Heart right ventricle (tissue), 16 donors: ENCODE data around the gene USP31. TPM values are rescaled to one million over a fixed set of nuclear protein-coding genes. Genes with fewer than 3 reads are reported as not detected.

Experiments used
- ATAC-seq, 8 donors: fragments of 200-7000 bp; cut with Tn5 transposase; one replicate each; pipeline ENCODE4 v1.9.1; 2020; ENCODE audit warnings: mild to moderate bottlenecking in 8 of 8, moderate library complexity in 8 of 8, moderate number of reproducible peaks in 1 of 8
- DNase-seq, 2 donors: peaks; one replicate each; pipeline ENCODE4 v3.0.0-alpha.2; 2020
- H3K27ac ChIP-seq, 10 donors: fragments of 200-600 bp; sonication (generic) in 2 of 10; one replicate each; pipeline versions ENCODE4 v1.5.0 to v1.8.0; 2020 to 2022; ENCODE audit warnings: mild to moderate bottlenecking in 3 of 10
- H3K27me3 ChIP-seq, 7 donors: fragments of 200-600 bp; one replicate each; pipeline ENCODE4 v1.8.0; 2021 to 2022; ENCODE audit warnings: mild to moderate bottlenecking in 2 of 7
- H3K36me3 ChIP-seq, 9 donors: fragments of 200-600 bp; sonication (generic) in 1 of 9; one replicate each; pipeline versions ENCODE4 v1.5.0 to v1.8.0; 2020 to 2022; ENCODE audit warnings: mild to moderate bottlenecking in 2 of 9
- H3K4me1 ChIP-seq, 9 donors: fragments of 200-600 bp; sonication (generic) in 1 of 9; one replicate each; pipeline versions ENCODE4 v1.5.0 to v1.8.0; 2020 to 2022; ENCODE audit warnings: mild to moderate bottlenecking in 4 of 9
- H3K4me3 ChIP-seq, 10 donors: fragments of 200-600 bp; sonication (generic) in 2 of 10; one replicate each; pipeline versions ENCODE4 v1.5.0 to v1.8.0; 2020 to 2022; ENCODE audit warnings: mild to moderate bottlenecking in 7 of 10, moderate library complexity in 2 of 10
- H3K9me3 ChIP-seq, 11 donors: fragments of 200-600 bp in 10 of 11; sonication (generic) in 2 of 11; one replicate each; pipeline versions ENCODE4 v1.5.0 to v1.8.0; 2013 to 2022; ENCODE audit warnings: mild to moderate bottlenecking in 2 of 11, control low read depth in 1 of 11, moderate library complexity in 1 of 11
- WGBS, 2 donors: extraction: QIAGEN DNeasy Blood & Tissue Kit; methylation state at CpG; one replicate each; pipeline ENCODE4 v1.1.7; 2013; ENCODE audit warnings: inconsistent platforms in 1 of 2; 5-methylcytosine and 5-hydroxymethylcytosine counted together
- intact Hi-C, 10 donors: fragments of 100-400 bp; cut with DNase I; formaldehyde crosslinking; loops; one replicate each; pipeline versions ENCODE4 v1.11.1 to v1.14.2; 2022
- polyA plus RNA-seq, 2 donors: library from polyadenylated mRNA; stranded (reverse); fragments of 200-250 nt; gene quantifications; one replicate each; pipeline ENCODE4 v1.2.3, GENCODE V29; 2013
- total RNA-seq, 10 donors: library from RNA; stranded (reverse); fragmentation: NEBNext Ultra II Directional in 3 of 10; extraction: Animal tissue kit (Norgen Biotek cat#: 25700) in 3 of 10; gene quantifications; one replicate each; pipeline versions ENCODE4 v1.2.1 to v1.2.4, GENCODE V29; 2021 to 2023
- TF ChIP-seq, protein P1 (sequence below), 9 donors: fragments of 200-600 bp; sonication (generic) in 2 of 9; IDR thresholded peaks; one replicate each; pipeline versions ENCODE4 v1.5.0 to v1.8.0; 2021 to 2022; ENCODE audit warnings: antibody characterized with exemption in 9 of 9, mild to moderate bottlenecking in 5 of 9, moderate library complexity in 1 of 9
- donor health status: Arrhythmogenic right ventricular cardiomyopathy.
- donor health status: ischemic (EF 13 %, LVEDD 7.1; RV severe dilation, severe dysfunction).
- donor health status: healthy with polysubstance abuse.
- donor health status: DM: no; HTN: yes; CAD: no.
- donor health status: DM: no; HTN: no; CAD: no.
- donor health status: ischemic (EF 25% LVEDD 6.9; RV normal size, moderate dysfunction).
- donor health status: ischemic (EF 25% LVEDD 5.7; RV mildly dilated, moderate dysfunction).
- donor health status: healthy.
- donor health status: DM: yes; HTN: yes; CAD: no.
- donor health status: Ischemic cardiomyopathy.
- donor health status: ischemic (EF 35%, LVEDD 5.7; RV mildly dilated, moderate dysfunction).
- donor health status: nonischemic (EF 11% LVEDD 7.7; RV severe dilation, severe dysfunction).
- donor health status: DM: yes; HTN: yes; CAD: no.
- donor health status: PGD.
- donor health status: ischemic (EF 29% LVEDD 5.4; RV normal size, mild dysfunction).
- donor health status: nonischemic (EF 23%, LVEDD 6.1; RV moderate dilation, normal function).

The USP31 gene
- total and polyA plus RNA-seq, 12 donors: 8.9 to 32.1 (median 22.4) TPM

DNA sequence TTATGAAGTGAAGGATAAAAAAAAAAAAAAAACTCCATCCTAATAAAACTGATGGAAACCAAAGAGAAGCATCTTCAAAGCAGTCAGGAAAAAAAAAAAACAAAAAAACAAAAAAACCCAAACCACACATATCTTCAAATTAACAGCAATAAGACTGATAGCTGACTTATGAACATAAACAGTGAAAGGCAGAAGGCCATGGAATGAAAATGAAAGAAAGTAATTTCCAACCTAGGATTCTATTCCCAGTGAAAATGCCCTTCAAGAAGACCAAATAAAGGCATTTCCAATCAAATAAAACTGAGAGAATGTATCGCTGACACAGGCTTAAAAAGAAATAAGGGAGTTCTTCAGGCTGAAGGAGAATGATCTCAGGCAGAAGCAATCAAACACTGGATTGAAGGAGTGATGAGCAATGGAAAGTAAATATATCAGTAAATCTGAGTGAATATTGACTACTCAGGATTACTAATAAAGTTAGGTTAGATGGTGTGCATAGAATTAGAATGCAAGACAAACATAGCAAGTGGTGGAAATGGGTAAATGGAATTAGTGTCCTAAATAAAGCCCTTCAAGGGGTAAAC lies 92.1 kb downstream of the USP31 start:
- Histone ChIP-seq H3K4me1 (peaks cover 0 to 10% (median 6%) of the 10 kb centered on the region in 9 donors), H3K27me3 (peaks cover 0 to 8% (median 4%) of the 10 kb centered on the region in 7 donors), H3K27ac (no peak overlapping the region), H3K9me3 (no peaks in the 10 kb centered on the region), H3K36me3 (no peaks in the 10 kb centered on the region), H3K4me3 (no peak overlapping the region)
- DNase-seq (no peak), ATAC-seq (no peak)
- intact Hi-C loops: no loop called here
- TF ChIP-seq, protein P1, sequence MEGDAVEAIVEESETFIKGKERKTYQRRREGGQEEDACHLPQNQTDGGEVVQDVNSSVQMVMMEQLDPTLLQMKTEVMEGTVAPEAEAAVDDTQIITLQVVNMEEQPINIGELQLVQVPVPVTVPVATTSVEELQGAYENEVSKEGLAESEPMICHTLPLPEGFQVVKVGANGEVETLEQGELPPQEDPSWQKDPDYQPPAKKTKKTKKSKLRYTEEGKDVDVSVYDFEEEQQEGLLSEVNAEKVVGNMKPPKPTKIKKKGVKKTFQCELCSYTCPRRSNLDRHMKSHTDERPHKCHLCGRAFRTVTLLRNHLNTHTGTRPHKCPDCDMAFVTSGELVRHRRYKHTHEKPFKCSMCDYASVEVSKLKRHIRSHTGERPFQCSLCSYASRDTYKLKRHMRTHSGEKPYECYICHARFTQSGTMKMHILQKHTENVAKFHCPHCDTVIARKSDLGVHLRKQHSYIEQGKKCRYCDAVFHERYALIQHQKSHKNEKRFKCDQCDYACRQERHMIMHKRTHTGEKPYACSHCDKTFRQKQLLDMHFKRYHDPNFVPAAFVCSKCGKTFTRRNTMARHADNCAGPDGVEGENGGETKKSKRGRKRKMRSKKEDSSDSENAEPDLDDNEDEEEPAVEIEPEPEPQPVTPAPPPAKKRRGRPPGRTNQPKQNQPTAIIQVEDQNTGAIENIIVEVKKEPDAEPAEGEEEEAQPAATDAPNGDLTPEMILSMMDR (IDR thresholded peaks at IDR 0.05): no peak
- WGBS, 2 donors: 84 to 88% methylated on average over 1 of the region's 1 CpG

DNA sequence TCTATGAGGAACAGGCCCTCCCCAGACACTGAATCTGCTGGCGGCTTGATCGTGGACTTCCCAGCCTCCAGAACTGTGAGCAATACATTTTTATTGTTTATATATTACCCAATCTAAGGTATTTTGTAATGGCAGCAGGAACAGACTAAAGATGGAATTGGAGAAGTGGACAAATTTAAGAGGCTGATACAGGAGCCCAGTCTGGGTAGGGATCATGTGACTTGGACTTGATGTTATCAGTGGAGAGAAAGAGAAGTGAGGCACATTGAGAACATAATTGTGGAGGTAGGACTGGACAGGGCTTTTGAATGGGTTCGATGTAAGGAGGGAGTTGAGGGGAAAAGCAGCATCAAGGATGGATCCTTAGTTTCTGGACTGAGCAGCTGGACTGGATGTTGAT lies 93.8 kb downstream of the USP31 start:
- H3K27me3 ChIP-seq: peaks cover 0 to 22% (median 18%) of the 10 kb centered on the region in 7 donors
- ATAC-seq: no peak
- DNase-seq: no peak
- H3K9me3 ChIP-seq: no peaks in the 10 kb centered on the region
- no peaks in the 10 kb centered on the region for H3K36me3 ChIP-seq
- H3K4me3 ChIP-seq: no peak overlapping the region
- intact Hi-C loops: no loop called here
- no peak overlapping the region for H3K27ac ChIP-seq
- H3K4me1 ChIP-seq: peaks cover 0 to 4% (median 3%) of the 10 kb centered on the region in 9 donors
- TF ChIP-seq, protein P1 (IDR thresholded peaks at IDR 0.05): no peak
- WGBS, 2 donors: 91 to 97% methylated on average over 3 of the region's 3 CpGs

DNA sequence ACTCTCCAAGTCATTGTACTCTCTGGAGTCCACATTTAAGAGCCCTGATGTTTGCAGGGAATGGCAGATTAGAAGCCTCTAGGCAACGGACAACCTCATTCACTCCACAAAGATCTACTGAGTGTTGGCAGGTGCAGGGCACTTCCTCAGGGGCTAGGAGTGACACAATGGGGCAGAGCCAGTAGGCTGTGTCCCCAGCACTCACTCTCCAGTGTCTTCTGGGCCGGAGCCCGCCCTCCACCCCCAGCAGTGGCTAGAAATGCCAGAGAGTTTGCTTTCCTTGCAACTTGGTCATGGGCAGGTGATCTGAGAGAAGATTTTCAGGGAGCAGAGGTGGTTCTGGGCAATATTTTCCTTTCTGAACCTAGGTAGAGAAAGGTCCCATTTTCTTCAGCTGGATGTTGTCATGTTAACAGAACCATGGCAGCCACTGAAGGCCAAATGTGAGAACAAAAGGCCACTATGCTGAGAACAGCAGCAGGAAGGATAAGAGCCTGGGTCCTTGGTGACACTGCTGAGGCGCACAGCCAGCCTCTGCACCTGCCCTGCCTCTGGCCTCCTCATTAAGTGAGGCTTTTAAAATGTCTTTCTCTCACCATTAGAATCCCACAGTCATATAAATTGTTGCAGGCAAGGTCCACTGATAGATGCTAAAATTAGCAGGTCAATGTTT lies 96.2 kb downstream of the USP31 start:
- WGBS, 2 donors: 77 to 84% methylated on average over 4 of the region's 4 CpGs
- no peaks in the 10 kb centered on the region for H3K4me1 ChIP-seq
- intact Hi-C loops: no loop called here
- ATAC-seq (no peak), DNase-seq (no peak)
- peaks cover 0 to 31% (median 25%) of the 10 kb centered on the region in 7 donors for H3K27me3 ChIP-seq
- TF ChIP-seq, protein P1 (IDR thresholded peaks at IDR 0.05): no peak
- no peak overlapping the region for H3K27ac ChIP-seq
- no peak overlapping the region for H3K4me3 ChIP-seq
- no peaks in the 10 kb centered on the region for H3K9me3 ChIP-seq
- H3K36me3 ChIP-seq: no peaks in the 10 kb centered on the region

DNA sequence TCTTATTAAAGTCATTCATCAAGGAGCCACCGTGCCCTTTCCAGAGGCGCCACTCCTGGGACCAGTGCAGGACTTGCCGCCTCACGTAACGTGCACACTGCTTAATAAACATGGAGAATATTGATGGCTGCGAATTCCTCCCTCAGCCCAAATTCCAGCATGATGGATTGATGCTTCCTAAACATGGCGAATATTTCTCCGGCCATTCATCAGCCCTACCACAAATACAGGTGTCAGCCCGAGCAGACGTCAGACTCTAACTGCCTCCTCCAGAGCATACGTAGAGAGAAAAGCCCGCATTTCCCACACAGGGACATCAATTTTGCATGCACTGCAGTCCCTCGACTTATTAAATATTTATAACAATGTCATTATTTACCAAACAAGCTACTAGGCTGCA lies 97.0 kb downstream of the USP31 start:
- DNase-seq: no peak
- no peaks in the 10 kb centered on the region for H3K36me3 ChIP-seq

More for the DNA sequence above, 97.0 kb downstream of the USP31 start:
- peaks cover 0 to 36% (median 25%) of the 10 kb centered on the region in 7 donors for H3K27me3 ChIP-seq
- WGBS, 2 donors: 86 to 89% methylated on average over 13 of the region's 13 CpGs
- no peak for ATAC-seq
- H3K27ac ChIP-seq: no peak overlapping the region
- H3K4me1 ChIP-seq: no peaks in the 10 kb centered on the region
- no peaks in the 10 kb centered on the region for H3K9me3 ChIP-seq
- H3K4me3 ChIP-seq: no peak overlapping the region
- TF ChIP-seq, protein P1 (IDR thresholded peaks at IDR 0.05): no peak
- intact Hi-C loops: no loop called here
